Tibial artery (tissue), 4 donors: Measurements from ENCODE around the gene APLP2.

Source experiments
- DNase-seq, 2 donors: peaks; one replicate each; pipeline ENCODE4 v3.0.0-alpha.2; 2019
- H3K27ac ChIP-seq, 2 donors: fragments of 200-600 bp; sonication (generic) in 1 of 2; 1 replicate in 1 of 2; 2 replicates in 1 of 2; pipeline ENCODE4 v1.5.1; 2018 to 2019; ENCODE audit warnings: mild to moderate bottlenecking in 1 of 2
- H3K27me3 ChIP-seq, 2 donors: fragments of 200-600 bp; sonication (generic) in 1 of 2; one replicate each; pipeline versions ENCODE4 v1.5.1 to v1.6.0; 2016 to 2019
- H3K36me3 ChIP-seq, 3 donors: fragments of 200-600 bp; sonication (generic) in 2 of 3; one replicate each; pipeline ENCODE4 v1.5.1; 2016 to 2019; ENCODE audit warnings: mild to moderate bottlenecking in 2 of 3
- H3K4me1 ChIP-seq, 4 donors: fragments of 200-600 bp; sonication (generic) in 2 of 4; 1 replicate in 3 of 4; 2 replicates in 1 of 4; pipeline ENCODE4 v1.5.1; 2016 to 2019
- H3K4me3 ChIP-seq, 2 donors: fragments of 200-600 bp; sonication (generic) in 1 of 2; 1 replicate in 1 of 2; 2 replicates in 1 of 2; pipeline ENCODE4 v1.5.1; 2018 to 2019; ENCODE audit warnings: mild to moderate bottlenecking in 2 of 2
- H3K9me3 ChIP-seq, 3 donors: fragments of 200-600 bp; sonication (generic) in 1 of 3; one replicate each; pipeline ENCODE4 v1.5.1; 2016 to 2019
- CTCF ChIP-seq, 2 experiments: fragments of 200-600 bp in 1 of 2; fragments of 450-650 bp in 1 of 2; IDR thresholded peaks; one replicate each; pipeline ENCODE4 v1.5.1; 2017 to 2019; ENCODE audit warnings: antibody characterized with exemption in 2 of 2, mild to moderate bottlenecking in 1 of 2, moderate library complexity in 1 of 2
- intact Hi-C: fragments of 100-400 bp; cut with DNase I; formaldehyde crosslinking; loops from one replicate; pipeline ENCODE4 v1.15.0; 2023; ENCODE audit warnings: low total_unique reads

APLP2 gene

GRCh38 chr11:130047141-130047540 lies 22.6 kb upstream of the APLP2 start:
- H3K27me3 ChIP-seq = peaks cover 0 to 6% of the 10 kb centered on the region in 2 donors
- H3K4me3 ChIP-seq = no peak overlapping the region
- no peaks in the 10 kb centered on the region for H3K36me3 ChIP-seq
- DNase-seq = no peak
- intact Hi-C loops = no loop called here
- H3K4me1 ChIP-seq = peaks cover 0 to 6% (median 0%) of the 10 kb centered on the region in 4 donors
- no peaks in the 10 kb centered on the region for H3K9me3 ChIP-seq
- H3K27ac ChIP-seq = no peak overlapping the region
- TF ChIP-seq CTCF (IDR thresholded peaks at IDR 0.05) = no peak

GRCh38 chr11:130049328-130049771 lies 20.3 kb upstream of the APLP2 start:
- no peaks in the 10 kb centered on the region for H3K36me3 ChIP-seq
- no peaks in the 10 kb centered on the region for H3K9me3 ChIP-seq
- no peak overlapping the region for H3K4me3 ChIP-seq
- intact Hi-C loops = no loop called here
- no peak overlapping the region for H3K27ac ChIP-seq
- no peak for TF ChIP-seq CTCF (IDR thresholded peaks at IDR 0.05)
- DNase-seq = peak in 1 of 2 donors; percentile 45
- no peaks in the 10 kb centered on the region for H3K27me3 ChIP-seq
- peaks cover 0 to 6% (median 0%) of the 10 kb centered on the region in 4 donors for H3K4me1 ChIP-seq

GRCh38 chr11:130050257-130050656 lies 19.4 kb upstream of the APLP2 start:
- Histone ChIP-seq H3K27me3 (no peaks in the 10 kb centered on the region), H3K9me3 (no peaks in the 10 kb centered on the region), H3K4me1 (peaks cover 0 to 6% (median 0%) of the 10 kb centered on the region in 4 donors), H3K4me3 (no peak overlapping the region), H3K36me3 (no peaks in the 10 kb centered on the region), H3K27ac (no peak overlapping the region)
- intact Hi-C loops = no loop called here
- DNase-seq = no peak
- no peak for TF ChIP-seq CTCF (IDR thresholded peaks at IDR 0.05)

GRCh38 chr11:130051082-130051481 lies 18.6 kb upstream of the APLP2 start:
- H3K27ac ChIP-seq = no peak overlapping the region
- H3K36me3 ChIP-seq = no peaks in the 10 kb centered on the region
- DNase-seq = no peak
- intact Hi-C loops = no loop called here
- H3K9me3 ChIP-seq = no peaks in the 10 kb centered on the region
- no peak overlapping the region for H3K4me3 ChIP-seq
- H3K4me1 ChIP-seq = peaks cover 0 to 6% (median 0%) of the 10 kb centered on the region in 4 donors
- no peaks in the 10 kb centered on the region for H3K27me3 ChIP-seq
- no peak for TF ChIP-seq CTCF (IDR thresholded peaks at IDR 0.05)

GRCh38 chr11:130052567-130052966 lies 17.1 kb upstream of the APLP2 start:
- Histone ChIP-seq H3K27ac (no peak overlapping the region), H3K4me3 (no peak overlapping the region), H3K36me3 (no peaks in the 10 kb centered on the region), H3K4me1 (peaks cover 0 to 6% (median 0%) of the 10 kb centered on the region in 4 donors), H3K9me3 (no peaks in the 10 kb centered on the region), H3K27me3 (peaks cover 0 to 3% of the 10 kb centered on the region in 2 donors)
- TF ChIP-seq CTCF (IDR thresholded peaks at IDR 0.05) = no peak
- DNase-seq = no peak
- intact Hi-C loops = no loop called here

GRCh38 chr11:130054966-130055365 lies 14.7 kb upstream of the APLP2 start:
- H3K9me3 ChIP-seq = no peaks in the 10 kb centered on the region
- DNase-seq = no peak
- no peaks in the 10 kb centered on the region for H3K36me3 ChIP-seq
- no peak for TF ChIP-seq CTCF (IDR thresholded peaks at IDR 0.05)
- peaks cover 0 to 6% (median 0%) of the 10 kb centered on the region in 4 donors for H3K4me1 ChIP-seq
- intact Hi-C loops = no loop called here
- H3K4me3 ChIP-seq = no peak overlapping the region
- no peak overlapping the region for H3K27ac ChIP-seq
- H3K27me3 ChIP-seq = peaks cover 0 to 20% of the 10 kb centered on the region in 2 donors
